NCI-H82 treated with DMSO at 0.1 percent for 48 hours (cell line): ENCODE data around the gene LIN37.
A peak's percentile ranks its signal among the peaks of the same experiment; 100 is the strongest.
"Not testable (repeated sequence)": the region's sequence is repeated elsewhere in the genome, so short reads cannot be mapped to it uniquely, and the experiment has no call there.

ENCODE experiments used
- DNase-seq: peaks from one replicate; lab custom pipeline; 2025; ENCODE audit not compliant: unreplicated experiment; lab: John Stamatoyannopoulos, UW

The LIN37 gene

GRCh38 chr19:35772362-35772761 lies 24.0 kb downstream of the LIN37 start:
- DNase-seq: not testable (repeated sequence)

DNA sequence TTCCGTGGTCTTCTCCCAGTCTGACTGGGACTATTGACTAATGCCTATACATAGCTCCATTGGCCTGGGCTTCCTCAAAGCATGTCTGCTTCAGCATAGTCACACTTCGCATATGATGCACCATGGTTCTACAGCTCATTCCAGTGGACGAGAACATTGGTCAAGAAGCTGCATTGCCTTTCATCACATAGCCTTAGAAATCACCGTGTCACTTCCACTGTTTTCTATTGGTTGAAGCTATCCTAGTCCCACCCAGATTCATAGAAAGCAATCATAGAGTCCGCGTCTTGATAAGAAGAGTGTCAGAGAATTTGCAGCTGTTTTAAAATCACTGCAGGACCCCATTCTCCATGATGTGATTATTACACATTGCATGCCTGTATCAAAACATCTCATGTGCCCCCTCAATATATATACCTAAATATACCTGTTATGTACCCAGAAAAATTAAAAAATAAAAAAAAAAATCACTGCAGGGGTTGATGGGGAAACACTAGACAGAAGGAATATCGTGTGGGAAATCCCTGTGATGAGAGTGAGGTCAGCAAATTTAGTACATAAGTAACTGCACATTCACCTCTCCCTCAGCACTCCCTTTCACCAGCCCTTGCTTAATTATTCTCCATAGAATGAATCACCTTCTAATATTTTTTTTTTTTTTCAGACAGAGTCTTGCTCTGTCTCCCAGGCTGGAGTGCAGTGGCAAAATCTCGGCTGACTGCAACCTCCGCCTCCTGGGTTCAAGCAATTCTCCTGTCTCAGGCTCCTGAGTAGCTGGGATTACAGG lies 24.8 kb downstream of the LIN37 start:
- DNase-seq: no peak

- DNase-seq: peak; percentile 78
These were observed 26.1 kb downstream of the LIN37 start for GRCh38 chr19:35774274-35775045.

DNA sequence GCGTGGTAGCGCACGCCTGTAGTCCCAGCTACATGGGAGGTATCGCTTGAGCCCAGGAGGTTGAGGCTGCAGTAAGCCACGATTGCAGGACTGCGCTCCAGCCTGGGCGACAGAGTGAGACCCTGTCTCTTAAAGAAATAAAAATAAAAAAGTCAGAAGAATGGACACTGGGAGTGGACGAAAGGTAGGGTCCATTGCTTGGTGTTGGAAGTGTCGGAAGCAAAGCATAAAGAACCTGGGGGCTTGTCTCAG lies 26.6 kb downstream of the LIN37 start:
- DNase-seq: no peak

GRCh38 chr19:35775298-35776101 lies 27.1 kb downstream of the LIN37 start, which contains the start of gene ARHGAP33:
Gene ARHGAP33 (plus strand): TSS chr19:35775564. CDS start chr19:35775659, 95 bp downstream.
- DNase-seq: peak; percentile 95

DNA sequence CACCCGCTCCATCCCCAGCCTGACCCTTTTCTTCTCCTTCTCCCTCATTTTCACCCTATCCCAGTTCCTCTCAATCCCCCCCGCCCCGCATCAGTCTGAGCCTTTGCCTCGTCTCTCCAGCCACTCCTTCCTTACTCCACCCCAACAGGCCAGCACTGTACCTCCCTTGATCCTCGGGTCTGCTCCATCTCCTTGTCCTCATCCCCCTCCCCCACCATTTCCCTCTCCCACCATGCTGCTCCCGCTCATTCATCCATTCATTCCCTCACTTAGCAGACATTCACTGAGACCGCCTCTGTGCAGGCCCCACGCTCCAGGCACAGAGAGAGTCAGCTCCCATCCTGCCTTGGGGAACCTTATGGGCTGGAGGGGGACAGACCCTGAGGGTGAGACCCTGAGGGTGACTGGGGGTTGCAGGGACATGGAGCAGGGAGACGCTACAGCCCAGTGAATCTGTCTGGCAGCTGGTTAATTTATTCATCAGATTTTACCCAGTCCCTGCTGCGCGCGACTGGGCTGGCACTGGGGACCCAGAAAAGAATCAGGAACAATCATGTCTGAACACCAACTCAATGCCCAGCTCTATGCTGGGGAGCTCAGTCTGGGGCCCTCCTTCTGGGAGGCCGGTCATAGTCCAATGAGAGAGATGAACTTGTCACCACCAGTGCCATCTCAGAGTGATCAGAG lies 27.9 kb downstream of the LIN37 start:
- DNase-seq: no peak

GRCh38 chr19:35777086-35777841 lies 28.9 kb downstream of the LIN37 start:
- DNase-seq: no peak

DNA sequence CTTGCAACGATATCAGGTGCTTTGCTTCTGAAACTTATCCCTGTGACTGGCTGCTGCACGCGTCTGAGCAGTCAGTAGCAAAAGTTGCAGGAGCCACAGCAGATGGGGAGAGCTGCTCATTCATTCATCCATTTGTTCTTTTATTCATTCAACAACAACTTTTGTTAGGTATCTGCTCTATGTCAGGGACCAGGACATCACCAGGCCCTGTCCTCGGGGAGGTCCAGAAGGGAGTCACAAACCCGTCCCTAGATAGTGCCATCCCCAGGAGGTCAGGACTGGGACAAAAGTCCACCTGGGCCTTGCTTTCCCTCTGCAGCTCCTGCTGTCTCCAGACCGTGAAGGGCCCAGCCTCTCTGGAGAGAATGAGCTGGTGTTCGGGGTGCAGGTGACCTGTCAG lies 29.6 kb downstream of the LIN37 start:
- no peak for DNase-seq

- DNase-seq: no peak
These were observed 30.7 kb downstream of the LIN37 start for GRCh38 chr19:35779033-35779432.

GRCh38 chr19:35780058-35780457 lies 31.7 kb downstream of the LIN37 start:
- no peak for DNase-seq

- no peak for DNase-seq
These were observed 32.3 kb downstream of the LIN37 start for GRCh38 chr19:35780717-35781116.

GRCh38 chr19:35781650-35782049 lies 33.3 kb downstream of the LIN37 start:
- DNase-seq: no peak

DNA sequence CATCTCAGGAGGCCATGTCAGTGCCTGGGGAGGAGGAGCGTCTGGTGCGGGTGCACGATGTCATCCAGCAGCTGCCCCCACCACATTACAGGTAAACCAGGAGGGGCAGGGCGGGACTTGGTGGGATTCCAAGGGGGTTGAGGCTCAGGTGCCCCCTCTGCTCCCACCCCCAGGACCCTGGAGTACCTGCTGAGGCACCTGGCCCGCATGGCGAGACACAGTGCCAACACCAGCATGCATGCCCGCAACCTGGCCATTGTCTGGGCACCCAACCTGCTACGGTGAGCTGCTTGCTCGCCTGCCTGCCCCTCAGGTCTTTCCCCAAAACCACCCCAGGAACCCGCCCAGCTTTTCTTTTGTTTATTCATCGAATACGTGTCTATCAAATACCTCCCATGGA lies 34.2 kb downstream of the LIN37 start:
- no peak for DNase-seq

DNA sequence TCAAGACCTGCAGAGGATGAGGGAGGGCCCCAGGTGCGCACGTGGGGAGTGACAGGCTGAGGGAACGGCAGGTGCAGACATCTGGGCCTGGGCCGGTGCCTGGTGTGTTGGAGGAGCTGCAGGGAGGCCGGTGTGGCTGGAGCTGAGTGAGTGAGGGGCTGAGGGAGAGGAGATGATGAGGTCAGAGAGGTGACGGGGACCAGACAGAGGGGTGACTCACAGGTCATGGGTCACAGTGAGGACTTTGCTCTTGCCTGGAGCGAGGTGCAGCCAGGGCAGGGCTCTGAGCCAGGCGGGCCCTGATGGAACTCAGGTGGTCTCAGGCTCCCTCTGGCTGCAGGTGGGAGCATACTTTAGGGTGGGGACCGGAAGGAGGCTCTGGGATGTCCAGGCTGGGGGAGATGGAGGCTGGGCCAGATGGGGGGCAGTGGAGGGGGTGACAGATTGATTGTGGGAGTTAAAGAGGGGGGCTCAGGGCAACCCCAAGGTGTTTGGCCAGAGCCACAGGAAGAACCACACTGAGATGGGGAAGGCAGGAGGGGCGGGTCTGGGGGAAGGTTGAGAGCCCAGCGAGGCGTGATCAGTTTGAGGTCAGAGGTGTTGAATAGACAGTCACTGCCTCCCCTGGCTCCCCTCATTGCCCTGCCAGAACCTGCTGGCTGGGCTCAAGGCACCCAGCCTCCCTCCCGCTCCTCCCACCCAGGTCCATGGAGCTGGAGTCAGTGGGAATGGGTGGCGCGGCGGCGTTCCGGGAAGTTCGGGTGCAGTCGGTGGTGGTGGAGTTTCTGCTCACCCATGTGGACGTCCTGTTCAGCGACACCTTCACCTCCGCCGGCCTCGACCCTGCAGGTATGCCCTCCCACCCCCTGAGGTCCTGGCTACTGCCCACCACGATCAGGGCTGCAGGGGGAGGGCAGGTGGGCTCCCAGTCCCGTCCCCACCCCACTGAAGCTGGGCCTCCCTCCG lies 35.4 kb downstream of the LIN37 start:
- DNase-seq: no peak

GRCh38 chr19:35784503-35785338 lies 36.3 kb downstream of the LIN37 start:
- DNase-seq: no peak

GRCh38 chr19:35785339-35785627 lies 36.9 kb downstream of the LIN37 start:
- no peak for DNase-seq

GRCh38 chr19:35786299-35787160 lies 38.2 kb downstream of the LIN37 start:
- DNase-seq: no peak
